Stomach (tissue), 9 donors: ENCODE results near the gene AK6. TPM values are rescaled to one million over a fixed set of nuclear protein-coding genes. Genes with fewer than 3 reads are reported as not detected.

Experiments
- DNase-seq, 2 donors: peaks; one replicate each; pipeline versions ENCODE4 v3.0.0 to v3.0.0-alpha.2; 2013 to 2019
- H3K27ac ChIP-seq, 5 donors: fragments of 200-600 bp in 4 of 5; sonication (generic) in 4 of 5; one replicate each; pipeline ENCODE4 v1.5.1; 2013 to 2019; ENCODE audit warnings: mild to moderate bottlenecking in 1 of 5, moderate library complexity in 1 of 5
- H3K27me3 ChIP-seq, 3 donors: fragments of 200-600 bp; sonication (generic); one replicate each; pipeline ENCODE4 v1.5.1; 2017 to 2019; ENCODE audit warnings: mixed run types in 1 of 3
- H3K36me3 ChIP-seq, 4 donors: fragments of 200-600 bp; sonication (generic); 1 replicate in 3 of 4; 2 replicates in 1 of 4; pipeline ENCODE4 v1.5.1; 2016 to 2019
- H3K4me1 ChIP-seq, 4 donors: fragments of 200-600 bp; sonication (generic); one replicate each; pipeline ENCODE4 v1.5.1; 2016 to 2019
- H3K4me3 ChIP-seq, 4 donors: fragments of 200-600 bp; sonication (generic) in 3 of 4; one replicate each; pipeline ENCODE4 v1.5.1; 2016 to 2019; ENCODE audit warnings: mild to moderate bottlenecking in 1 of 4
- H3K9me3 ChIP-seq, 4 donors: fragments of 200-600 bp; sonication (generic); one replicate each; pipeline ENCODE4 v1.5.1; 2016 to 2019
- CTCF ChIP-seq, 7 experiments: fragments of 450-650 bp in 4 of 7; fragments of 200-600 bp in 3 of 7; sonication (generic) in 3 of 7; IDR thresholded peaks; one replicate each; pipeline ENCODE4 v1.5.1; 2016 to 2019; ENCODE audit warnings: antibody characterized with exemption in 7 of 7, control low read depth in 2 of 7, mild to moderate bottlenecking in 1 of 7
- EP300 ChIP-seq: sonication (generic); formaldehyde crosslinking; IDR thresholded peaks from one replicate; pipeline ENCODE4 v1.6.1; 2017; ENCODE audit warnings: antibody characterized with exemption
- POLR2A ChIP-seq, 4 donors: fragments of 450-650 bp; IDR thresholded peaks; one replicate each; pipeline ENCODE4 v1.6.1; 2016; ENCODE audit warnings: antibody characterized with exemption in 4 of 4, control low read depth in 2 of 4, mild to moderate bottlenecking in 1 of 4, moderate library complexity in 1 of 4
- POLR2AphosphoS5 ChIP-seq, 3 donors: sonication (generic); formaldehyde crosslinking; IDR thresholded peaks; one replicate each; pipeline ENCODE4 v1.6.1; 2016; ENCODE audit warnings: antibody characterized with exemption in 3 of 3
- WGBS, 5 donors: extraction: QIAGEN DNeasy Blood & Tissue Kit in 3 of 5; methylation state at CpG; one replicate each; pipeline versions ENCODE4 v1.1.5 to v1.1.7; 2013 to 2018; 5-methylcytosine and 5-hydroxymethylcytosine counted together
- intact Hi-C: fragments of 100-400 bp; cut with DNase I; formaldehyde crosslinking; loops from one replicate; pipeline ENCODE4 v1.15.1; 2023; ENCODE audit warnings: low total_unique reads
- polyA plus RNA-seq, 3 donors: library from polyadenylated mRNA; stranded (reverse); fragments of 200-250 nt; gene quantifications; one replicate each; pipeline ENCODE4 v1.2.3, GENCODE V29; 2013
- total RNA-seq, 5 donors: library from RNA; depleted of rRNA; stranded (reverse); fragments of >200 nt; gene quantifications; one replicate each; pipeline versions ENCODE4 v1.1.0 to v1.2.3, GENCODE V29; 2014 to 2016
- donor health status: healthy with polysubstance abuse.
- donor health status: Bipolar disorder and iron deficiency.
- donor health status: healthy.

The AK6 gene
- total and polyA plus RNA-seq, 8 donors: 17.5 to 45.4 (median 41.4) TPM; not detected in 2

- Histone ChIP-seq H3K9me3 (no peaks in the 10 kb centered on the region), H3K4me1 (peaks cover 10 to 53% (median 34%) of the 10 kb centered on the region in 4 donors), H3K27me3 (no peaks in the 10 kb centered on the region), H3K36me3 (peaks cover 8 to 37% (median 35%) of the 10 kb centered on the region in 4 donors), H3K27ac (peak overlapping the region; percentile 94 to 100 (median 95)), H3K4me3 (peak overlapping the region; percentile 64 to 95 (median 76))
- TF ChIP-seq POLR2A (IDR thresholded peaks at IDR 0.05) (no peak), CTCF (IDR thresholded peaks at IDR 0.05) (no peak), EP300 (no peak), POLR2AphosphoS5 (IDR thresholded peaks at IDR 0.05) (no peak)
- DNase-seq: peak in 1 of 2 donors; percentile 69
- 1 to 4% (median 2%) methylated on average over 24 to 39 of the region's 39 CpGs for WGBS, 5 donors
- intact Hi-C loops: loop anchor here (10.0 kb wide), 1 partner anchor 274 kb away; the partner anchor contains the start of gene SLC30A5
Observed at GRCh38 chr5:69368458-69369339, 621 bp downstream of the AK6 start.

GRCh38 chr5:69367697-69368279, 1.5 kb downstream of the AK6 start:
- peaks cover 8 to 46% (median 44%) of the 10 kb centered on the region in 4 donors for H3K36me3 ChIP-seq
- 87 to 93% (median 89%) methylated on average over 11 of the region's 11 CpGs for WGBS, 5 donors
- peak in 1 of 2 donors; percentile 1 for DNase-seq
- no peaks in the 10 kb centered on the region for H3K9me3 ChIP-seq
- no peaks in the 10 kb centered on the region for H3K27me3 ChIP-seq
- peak overlapping the region in 2 of 5 donors; percentile 94 to 99 for H3K27ac ChIP-seq
- TF ChIP-seq CTCF (IDR thresholded peaks at IDR 0.05) (no peak), POLR2AphosphoS5 (IDR thresholded peaks at IDR 0.05) (no peak)
- intact Hi-C loops: loop anchor here (10.0 kb wide), 1 partner anchor 273 kb away; the partner anchor contains the start of gene SLC30A5
- H3K4me1 ChIP-seq: peaks cover 10 to 52% (median 34%) of the 10 kb centered on the region in 4 donors
- peak overlapping the region in 3 of 4 donors; percentile 74 to 95 (median 78) for H3K4me3 ChIP-seq

GRCh38 chr5:69364850-69365249, 4.5 kb downstream of the AK6 start:
- intact Hi-C loops: loop anchor here (10.0 kb wide), 1 partner anchor 270 kb away; the partner anchor contains the start of gene SLC30A5
- TF ChIP-seq POLR2A (IDR thresholded peaks at IDR 0.05) (no peak), EP300 (no peak), POLR2AphosphoS5 (IDR thresholded peaks at IDR 0.05) (no peak), CTCF (IDR thresholded peaks at IDR 0.05) (no peak)
- 74 to 90% (median 78%) methylated on average over 3 of the region's 3 CpGs for WGBS, 5 donors
- DNase-seq: no peak
- peaks cover 0 to 30% (median 19%) of the 10 kb centered on the region in 4 donors for H3K4me1 ChIP-seq
- H3K9me3 ChIP-seq: no peaks in the 10 kb centered on the region
- no peak overlapping the region for H3K27ac ChIP-seq
- H3K4me3 ChIP-seq: no peak overlapping the region
- peaks cover 8 to 65% (median 50%) of the 10 kb centered on the region in 4 donors for H3K36me3 ChIP-seq
- H3K27me3 ChIP-seq: no peaks in the 10 kb centered on the region

- DNase-seq: peak in 1 of 2 donors; percentile 16
- peaks cover 8 to 65% (median 50%) of the 10 kb centered on the region in 4 donors for H3K36me3 ChIP-seq
- H3K27ac ChIP-seq: no peak overlapping the region
- no peaks in the 10 kb centered on the region for H3K27me3 ChIP-seq
- peaks cover 0 to 30% (median 19%) of the 10 kb centered on the region in 4 donors for H3K4me1 ChIP-seq
- intact Hi-C loops: loop anchor here (10.0 kb wide), 1 partner anchor 270 kb away; the partner anchor contains the start of gene SLC30A5
- no peak overlapping the region for H3K4me3 ChIP-seq
- 62 to 64% (median 63%) methylated on average over 3 of the region's 3 CpGs for WGBS, 5 donors
- TF ChIP-seq POLR2A (IDR thresholded peaks at IDR 0.05) (no peak), CTCF (IDR thresholded peaks at IDR 0.05) (peak in 2 of 7 experiments; percentile 13 to 17), EP300 (no peak)
- H3K9me3 ChIP-seq: no peaks in the 10 kb centered on the region
Observed at GRCh38 chr5:69364414-69364813, 4.9 kb downstream of the AK6 start.
